Tibial artery (tissue), 4 donors: Measurements from ENCODE around the gene BNC2.
"Not testable (repeated sequence)": the region's sequence is repeated elsewhere in the genome, so short reads cannot be mapped to it uniquely, and the experiment has no call there.

ENCODE experiments used
- DNase-seq, 2 donors: peaks; one replicate each; pipeline ENCODE4 v3.0.0-alpha.2; 2019
- H3K27ac ChIP-seq, 2 donors: fragments of 200-600 bp; sonication (generic) in 1 of 2; 1 replicate in 1 of 2; 2 replicates in 1 of 2; pipeline ENCODE4 v1.5.1; 2018 to 2019; ENCODE audit warnings: mild to moderate bottlenecking in 1 of 2
- H3K27me3 ChIP-seq, 2 donors: fragments of 200-600 bp; sonication (generic) in 1 of 2; one replicate each; pipeline versions ENCODE4 v1.5.1 to v1.6.0; 2016 to 2019
- H3K36me3 ChIP-seq, 3 donors: fragments of 200-600 bp; sonication (generic) in 2 of 3; one replicate each; pipeline ENCODE4 v1.5.1; 2016 to 2019; ENCODE audit warnings: mild to moderate bottlenecking in 2 of 3
- H3K4me1 ChIP-seq, 4 donors: fragments of 200-600 bp; sonication (generic) in 2 of 4; 1 replicate in 3 of 4; 2 replicates in 1 of 4; pipeline ENCODE4 v1.5.1; 2016 to 2019
- H3K4me3 ChIP-seq, 2 donors: fragments of 200-600 bp; sonication (generic) in 1 of 2; 1 replicate in 1 of 2; 2 replicates in 1 of 2; pipeline ENCODE4 v1.5.1; 2018 to 2019; ENCODE audit warnings: mild to moderate bottlenecking in 2 of 2
- H3K9me3 ChIP-seq, 3 donors: fragments of 200-600 bp; sonication (generic) in 1 of 3; one replicate each; pipeline ENCODE4 v1.5.1; 2016 to 2019
- intact Hi-C: fragments of 100-400 bp; cut with DNase I; formaldehyde crosslinking; loops from one replicate; pipeline ENCODE4 v1.15.0; 2023; ENCODE audit warnings: low total_unique reads
- TF ChIP-seq, protein P1 (sequence below), 2 experiments: fragments of 200-600 bp in 1 of 2; fragments of 450-650 bp in 1 of 2; IDR thresholded peaks; one replicate each; pipeline ENCODE4 v1.5.1; 2017 to 2019; ENCODE audit warnings: antibody characterized with exemption in 2 of 2, mild to moderate bottlenecking in 1 of 2, moderate library complexity in 1 of 2

BNC2 gene

DNA sequence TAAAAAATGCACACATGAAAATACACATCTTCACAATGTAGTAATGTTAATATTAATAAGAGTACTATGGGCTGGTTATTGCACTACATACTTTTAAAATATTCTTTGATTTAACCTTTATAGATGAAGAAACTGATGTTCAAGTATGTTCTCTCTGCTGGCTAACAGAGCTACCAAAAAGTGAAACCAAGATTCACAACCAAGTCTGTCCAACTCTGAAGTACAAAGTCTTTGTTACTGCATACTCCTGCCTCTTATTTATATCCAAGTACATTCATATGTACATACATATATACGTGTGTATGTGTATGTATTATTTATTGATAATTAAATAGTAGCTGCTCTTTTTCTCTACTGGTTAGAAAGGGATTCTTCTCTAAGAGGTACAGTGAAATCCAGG is 325.6 kb downstream of the BNC2 start:
- Histone ChIP-seq H3K4me1 (peaks cover 0 to 10% (median 0%) of the 10 kb centered on the region in 4 donors), H3K27me3 (no peaks in the 10 kb centered on the region), H3K36me3 (no peaks in the 10 kb centered on the region), H3K27ac (no peak overlapping the region), H3K9me3 (no peaks in the 10 kb centered on the region), H3K4me3 (no peak overlapping the region)
- no peak for DNase-seq
- TF ChIP-seq, protein P1, sequence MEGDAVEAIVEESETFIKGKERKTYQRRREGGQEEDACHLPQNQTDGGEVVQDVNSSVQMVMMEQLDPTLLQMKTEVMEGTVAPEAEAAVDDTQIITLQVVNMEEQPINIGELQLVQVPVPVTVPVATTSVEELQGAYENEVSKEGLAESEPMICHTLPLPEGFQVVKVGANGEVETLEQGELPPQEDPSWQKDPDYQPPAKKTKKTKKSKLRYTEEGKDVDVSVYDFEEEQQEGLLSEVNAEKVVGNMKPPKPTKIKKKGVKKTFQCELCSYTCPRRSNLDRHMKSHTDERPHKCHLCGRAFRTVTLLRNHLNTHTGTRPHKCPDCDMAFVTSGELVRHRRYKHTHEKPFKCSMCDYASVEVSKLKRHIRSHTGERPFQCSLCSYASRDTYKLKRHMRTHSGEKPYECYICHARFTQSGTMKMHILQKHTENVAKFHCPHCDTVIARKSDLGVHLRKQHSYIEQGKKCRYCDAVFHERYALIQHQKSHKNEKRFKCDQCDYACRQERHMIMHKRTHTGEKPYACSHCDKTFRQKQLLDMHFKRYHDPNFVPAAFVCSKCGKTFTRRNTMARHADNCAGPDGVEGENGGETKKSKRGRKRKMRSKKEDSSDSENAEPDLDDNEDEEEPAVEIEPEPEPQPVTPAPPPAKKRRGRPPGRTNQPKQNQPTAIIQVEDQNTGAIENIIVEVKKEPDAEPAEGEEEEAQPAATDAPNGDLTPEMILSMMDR (IDR thresholded peaks at IDR 0.05): no peak
- intact Hi-C loops: no loop called here

DNA sequence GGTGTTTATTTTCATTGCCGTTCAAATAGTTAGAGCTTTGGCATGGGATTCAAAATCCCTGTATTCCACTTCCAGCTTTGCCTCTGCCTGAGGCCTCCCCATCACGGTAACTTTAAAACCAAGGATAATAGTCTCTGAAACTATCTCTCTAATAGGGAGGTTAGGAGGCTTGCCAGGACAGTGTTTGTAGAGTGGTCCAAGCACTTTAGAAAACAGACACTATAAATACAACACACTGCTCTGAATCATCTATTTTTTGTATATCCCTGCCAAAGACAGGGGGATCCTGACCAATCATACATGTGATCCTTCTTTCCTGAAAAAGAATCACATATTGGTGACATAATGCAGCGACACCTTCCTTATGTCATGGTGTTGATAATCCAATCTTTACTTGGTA is 326.8 kb downstream of the BNC2 start:
- H3K4me1 ChIP-seq: peaks cover 0 to 10% (median 0%) of the 10 kb centered on the region in 4 donors
- no peak for DNase-seq
- H3K27me3 ChIP-seq: no peaks in the 10 kb centered on the region
- no peaks in the 10 kb centered on the region for H3K36me3 ChIP-seq
- TF ChIP-seq, protein P1 (IDR thresholded peaks at IDR 0.05): no peak
- no peak overlapping the region for H3K4me3 ChIP-seq
- intact Hi-C loops: no loop called here
- no peaks in the 10 kb centered on the region for H3K9me3 ChIP-seq
- H3K27ac ChIP-seq: no peak overlapping the region

DNA sequence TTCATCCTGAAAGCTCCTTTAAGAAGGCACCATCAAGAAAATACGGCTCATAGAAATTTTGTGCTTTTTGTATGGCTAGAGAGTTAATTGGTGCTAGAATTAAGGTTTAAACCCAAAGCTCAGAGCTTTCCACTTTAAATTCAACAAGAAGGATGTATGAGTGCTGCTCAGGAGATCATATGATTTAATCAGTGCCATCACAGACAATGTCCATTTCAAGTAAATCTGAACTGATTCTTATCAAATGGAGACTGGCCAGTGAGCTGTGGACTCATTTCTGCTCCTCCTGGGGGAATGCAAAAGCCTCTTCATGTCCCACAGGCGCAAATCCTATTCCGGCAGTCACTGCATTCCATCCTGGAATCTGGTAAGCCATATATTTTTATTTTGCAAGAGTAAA is 327.2 kb downstream of the BNC2 start:
- Histone ChIP-seq H3K27ac (no peak overlapping the region), H3K9me3 (no peaks in the 10 kb centered on the region), H3K4me3 (no peak overlapping the region), H3K4me1 (peaks cover 0 to 10% (median 0%) of the 10 kb centered on the region in 4 donors), H3K36me3 (no peaks in the 10 kb centered on the region), H3K27me3 (no peaks in the 10 kb centered on the region)
- intact Hi-C loops: no loop called here
- no peak for DNase-seq
- TF ChIP-seq, protein P1 (IDR thresholded peaks at IDR 0.05): no peak

DNA sequence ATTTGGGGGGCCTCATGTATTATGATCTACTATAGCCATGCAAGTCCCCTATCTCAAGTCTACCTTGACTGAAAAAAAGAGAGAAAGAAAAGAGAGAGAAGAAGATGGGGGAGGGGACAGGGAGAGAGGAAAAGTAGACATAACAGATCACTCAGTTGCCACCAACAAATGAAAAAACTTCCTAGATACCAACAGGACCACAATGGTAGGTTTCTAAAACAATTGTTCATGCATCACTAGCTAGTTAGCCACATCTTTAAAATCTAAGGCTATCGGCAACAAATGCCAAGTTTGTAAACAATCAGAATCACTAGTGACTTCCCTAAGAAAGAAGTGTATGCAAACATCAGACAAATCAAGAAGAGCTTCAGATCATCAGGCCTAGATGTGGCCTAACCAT is 328.2 kb downstream of the BNC2 start:
- intact Hi-C loops: no loop called here
- Histone ChIP-seq H3K4me3 (no peak overlapping the region), H3K27ac (no peak overlapping the region), H3K27me3 (no peaks in the 10 kb centered on the region), H3K4me1 (peaks cover 0 to 10% (median 0%) of the 10 kb centered on the region in 4 donors), H3K36me3 (no peaks in the 10 kb centered on the region), H3K9me3 (no peaks in the 10 kb centered on the region)
- DNase-seq: no peak
- TF ChIP-seq, protein P1 (IDR thresholded peaks at IDR 0.05): no peak

DNA sequence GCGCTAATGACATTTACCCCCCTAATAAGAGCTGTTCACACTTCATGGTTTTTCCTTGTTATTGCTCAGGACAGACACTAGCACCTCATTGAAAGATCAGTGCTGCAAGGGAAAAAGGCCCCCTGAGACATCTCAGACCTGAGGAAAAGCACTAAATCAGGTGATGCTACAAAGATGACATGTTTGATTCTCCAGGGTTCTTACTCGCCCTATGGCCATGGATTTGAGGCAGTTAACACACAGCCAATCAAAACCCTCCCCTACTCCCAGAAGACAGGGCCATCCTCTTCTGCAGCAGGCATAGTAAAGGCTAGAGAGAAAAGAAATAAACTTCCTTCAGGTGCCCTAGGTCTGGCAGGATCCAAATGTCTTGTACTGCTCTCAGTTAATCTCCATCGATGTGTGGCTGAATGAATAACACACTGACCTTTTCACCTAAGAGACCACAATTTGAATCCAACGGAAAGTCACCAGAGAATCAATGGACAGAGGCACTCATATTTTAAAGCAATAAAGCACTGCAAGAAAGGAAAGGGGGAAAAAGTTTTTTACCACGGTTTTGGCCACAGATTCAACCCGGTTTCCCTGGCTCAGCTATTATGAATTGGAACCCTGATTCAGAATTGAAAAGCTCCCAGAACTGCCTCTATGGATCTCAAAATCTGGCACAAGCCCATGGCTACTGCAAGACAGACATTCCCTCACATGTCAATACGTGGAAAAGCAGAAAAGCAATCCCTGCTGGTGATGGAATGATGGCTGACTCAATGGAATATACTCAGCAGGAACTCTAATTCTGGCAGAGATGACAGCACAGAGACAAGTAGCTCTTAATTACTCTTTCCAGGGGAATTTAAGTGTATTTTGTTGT is 329.5 kb downstream of the BNC2 start:
- no peak for DNase-seq
- TF ChIP-seq, protein P1 (IDR thresholded peaks at IDR 0.05): no peak
- Histone ChIP-seq H3K4me1 (peaks cover 0 to 10% (median 0%) of the 10 kb centered on the region in 4 donors), H3K27ac (no peak overlapping the region), H3K27me3 (no peaks in the 10 kb centered on the region), H3K4me3 (no peak overlapping the region), H3K9me3 (no peaks in the 10 kb centered on the region), H3K36me3 (no peaks in the 10 kb centered on the region)
- intact Hi-C loops: no loop called here

DNA sequence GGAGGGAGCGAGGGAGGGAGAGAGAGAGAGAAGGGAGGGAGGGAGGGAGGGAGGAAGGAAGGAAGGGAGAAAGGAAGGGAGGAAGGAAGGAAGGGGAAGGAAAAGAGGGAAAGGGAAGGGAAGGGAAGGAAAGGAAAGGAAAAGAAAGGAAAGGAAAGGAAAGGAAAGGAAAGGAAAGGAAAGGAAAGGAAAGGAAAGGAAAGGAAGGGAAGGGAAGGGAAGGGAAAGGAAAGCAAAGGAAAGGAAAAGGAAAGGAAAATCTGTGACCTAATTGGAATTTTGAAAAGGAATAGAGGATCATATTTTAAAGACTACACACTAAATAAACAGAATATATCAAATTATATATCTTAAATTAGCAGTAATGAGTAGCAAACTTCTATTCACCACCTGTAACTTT is 330.8 kb downstream of the BNC2 start:
- H3K36me3 ChIP-seq, H3K4me1 ChIP-seq, DNase-seq, H3K4me3 ChIP-seq, H3K9me3 ChIP-seq, H3K27me3 ChIP-seq, intact Hi-C loops, H3K27ac ChIP-seq: not testable (repeated sequence)
